ENCODE measurements around the gene ABCA5.

The ABCA5 gene

DNA sequence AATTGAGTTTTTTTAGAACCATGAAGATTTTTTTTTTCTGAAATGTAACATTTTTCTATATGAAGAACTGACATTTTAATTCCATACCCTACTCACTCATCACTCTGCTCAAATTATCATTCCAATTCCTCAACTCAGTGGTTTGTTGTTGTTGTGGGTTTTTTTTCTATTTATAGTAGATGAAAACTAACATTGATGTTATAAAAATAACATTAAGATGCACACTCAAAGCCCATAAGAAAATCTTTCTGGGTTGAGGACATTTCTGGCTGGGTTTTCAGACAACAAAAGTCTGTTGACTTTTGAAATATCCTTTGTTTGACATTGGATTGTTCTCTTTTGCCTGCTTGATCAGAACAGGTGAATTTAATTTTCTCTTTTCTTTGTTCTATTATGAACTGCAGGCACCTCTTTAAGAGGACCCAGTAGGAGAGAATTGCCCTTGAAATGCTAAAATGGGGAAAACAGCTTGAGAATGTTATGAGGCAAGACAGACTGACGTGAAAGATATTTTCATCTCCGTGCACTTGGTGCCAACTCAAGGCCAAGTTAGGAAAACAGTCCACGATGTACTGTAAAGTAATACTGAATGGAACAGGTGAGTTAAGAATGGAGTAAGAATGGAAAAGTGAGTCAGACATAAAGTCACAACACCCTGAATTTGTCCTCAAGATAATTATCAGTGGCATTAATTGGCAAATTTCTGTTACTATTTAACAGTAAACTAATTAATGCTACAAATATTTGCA, 16.1 kb upstream of the ABCA5 start:
- H3K4me1 Mint-ChIP-seq = no peaks in the 10 kb centered on the region
- ATAC-seq (replicated peaks) = no peak
- H3K27me3 Mint-ChIP-seq = peaks cover 0 to 11% of the 10 kb centered on the region in 2 donors
- no peak overlapping the region for H3K27ac Mint-ChIP-seq
- no peaks in the 10 kb centered on the region for H3K9me3 Mint-ChIP-seq
- no peak overlapping the region for H3K4me3 Mint-ChIP-seq
- no peaks in the 10 kb centered on the region for H3K36me3 Mint-ChIP-seq
- DNase-seq = no peak

DNA sequence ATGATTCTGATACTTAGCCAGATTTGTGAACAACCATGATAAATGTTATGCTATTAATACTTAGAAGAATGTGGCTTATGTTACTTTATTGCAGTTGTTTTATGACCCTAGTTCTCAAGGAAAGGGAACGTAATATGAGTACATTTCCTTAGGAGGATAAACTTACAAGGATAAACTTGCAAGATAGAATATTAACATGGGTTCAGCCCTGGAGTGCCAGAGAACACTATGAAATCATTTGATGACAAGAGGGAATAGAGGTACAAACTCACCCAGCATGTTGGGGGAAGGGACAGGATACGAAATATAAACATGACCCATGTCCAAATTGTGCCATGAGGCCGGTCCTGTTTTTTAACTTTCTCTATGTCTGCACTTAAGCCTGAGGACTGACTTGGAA, 13.0 kb upstream of the ABCA5 start:
- Mint-ChIP-seq H3K4me1 (no peaks in the 10 kb centered on the region), H3K36me3 (peaks cover 0 to 5% of the 10 kb centered on the region in 2 donors), H3K4me3 (no peak overlapping the region), H3K27ac (no peak overlapping the region), H3K9me3 (peaks cover 4 to 6% of the 10 kb centered on the region in 2 donors), H3K27me3 (peaks cover 4 to 5% of the 10 kb centered on the region in 2 donors)
- DNase-seq (no peak), ATAC-seq (replicated peaks) (no peak)

DNA sequence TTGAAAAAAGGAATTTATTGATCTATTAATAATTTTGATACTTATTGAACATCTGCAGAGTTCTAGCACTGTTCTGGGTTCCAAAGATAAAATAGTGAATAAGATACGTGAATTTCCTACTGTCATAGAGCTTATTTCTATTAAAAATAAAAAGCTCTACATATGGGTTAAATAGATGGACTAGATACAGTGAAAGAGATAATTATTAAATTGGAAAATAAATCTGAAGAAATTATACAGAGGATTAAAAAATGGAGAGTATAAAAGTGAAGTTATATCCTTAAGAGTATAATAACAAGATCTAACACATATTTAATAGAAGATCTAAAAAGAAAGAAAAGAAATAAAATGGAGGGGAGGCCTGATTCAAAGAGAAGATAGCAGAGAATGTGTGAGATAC, 10.1 kb upstream of the ABCA5 start:
- DNase-seq (no peak), ATAC-seq (replicated peaks) (no peak)
- Mint-ChIP-seq H3K27me3 (peaks cover 8 to 18% of the 10 kb centered on the region in 2 donors), H3K36me3 (peaks cover 0 to 5% of the 10 kb centered on the region in 2 donors), H3K4me3 (no peak overlapping the region), H3K4me1 (no peaks in the 10 kb centered on the region), H3K27ac (no peak overlapping the region), H3K9me3 (peaks cover 4 to 6% of the 10 kb centered on the region in 2 donors)

DNA sequence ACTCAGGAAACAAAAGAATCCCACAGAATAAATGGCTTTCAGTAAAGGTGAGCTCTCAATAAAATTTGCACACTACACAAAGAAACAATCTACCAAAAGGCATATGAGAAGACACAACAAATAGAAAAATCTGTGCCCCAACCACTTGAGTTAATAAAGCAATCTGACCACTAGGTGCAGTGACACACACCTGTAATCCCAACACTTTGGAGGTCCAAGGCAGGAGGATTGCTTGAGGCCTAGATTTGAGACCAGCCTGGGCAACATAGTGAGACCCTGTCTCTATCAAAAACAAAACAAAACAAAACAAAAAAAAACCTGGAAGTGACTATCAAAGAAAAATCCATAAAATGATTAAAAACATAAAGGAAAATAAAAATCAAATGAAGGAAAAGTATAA, 9.6 kb upstream of the ABCA5 start:
- Mint-ChIP-seq H3K36me3 (peaks cover 0 to 5% of the 10 kb centered on the region in 2 donors), H3K4me3 (no peak overlapping the region), H3K27me3 (peaks cover 8 to 18% of the 10 kb centered on the region in 2 donors), H3K27ac (no peak overlapping the region), H3K9me3 (peaks cover 4 to 6% of the 10 kb centered on the region in 2 donors), H3K4me1 (no peaks in the 10 kb centered on the region)
- DNase-seq (no peak), ATAC-seq (replicated peaks) (no peak)

DNA sequence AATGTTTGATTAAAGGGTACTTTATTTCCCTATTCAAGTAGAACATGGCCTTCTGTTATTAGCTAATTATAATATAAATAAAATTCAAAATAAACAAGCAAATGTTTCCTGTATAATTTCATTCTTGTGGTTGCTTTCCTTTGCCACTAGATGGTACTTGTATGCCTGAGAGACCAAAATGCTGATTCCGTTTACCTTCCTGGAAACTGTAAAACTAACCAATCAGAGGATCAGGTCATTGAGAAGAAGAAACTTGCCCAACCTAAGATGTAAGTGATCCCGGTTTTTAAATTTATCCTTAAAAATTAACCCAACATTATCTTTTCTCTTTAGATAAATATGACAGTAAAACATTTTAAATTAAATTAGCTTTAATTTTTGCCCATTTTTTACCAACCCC, 8.1 kb upstream of the ABCA5 start:
- Mint-ChIP-seq H3K4me3 (no peak overlapping the region), H3K27ac (no peak overlapping the region), H3K27me3 (peaks cover 7 to 18% of the 10 kb centered on the region in 2 donors), H3K9me3 (peaks cover 4 to 6% of the 10 kb centered on the region in 2 donors), H3K36me3 (peaks cover under 1 to 5% of the 10 kb centered on the region in 2 donors), H3K4me1 (peaks cover 0 to 1% of the 10 kb centered on the region in 2 donors)
- DNase-seq (no peak), ATAC-seq (replicated peaks) (no peak)

DNA sequence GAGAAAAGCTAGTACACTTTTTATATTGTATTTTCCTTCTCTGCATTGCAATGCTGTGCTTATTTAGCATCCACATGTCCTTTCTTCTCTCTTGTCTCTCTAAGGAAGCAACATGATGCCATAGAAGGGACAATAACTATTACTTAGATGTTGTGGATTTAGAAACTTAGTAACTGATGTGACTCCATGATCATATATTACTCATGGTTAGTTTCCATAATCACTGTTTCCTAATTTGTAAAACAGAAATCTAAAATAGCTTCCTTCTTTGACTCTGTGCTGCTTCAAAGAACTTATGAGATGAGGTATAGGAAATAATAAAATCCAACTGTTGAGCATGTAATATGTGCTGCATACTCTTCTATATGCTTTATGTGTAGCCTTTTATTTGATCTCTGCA, 6.6 kb upstream of the ABCA5 start:
- Mint-ChIP-seq H3K4me3 (no peak overlapping the region), H3K27me3 (peaks cover 4 to 18% of the 10 kb centered on the region in 2 donors), H3K4me1 (peaks cover 0 to 6% of the 10 kb centered on the region in 2 donors), H3K36me3 (peaks cover 4 to 7% of the 10 kb centered on the region in 2 donors), H3K9me3 (peaks cover 6 to 7% of the 10 kb centered on the region in 2 donors), H3K27ac (no peak overlapping the region)
- DNase-seq (no peak), ATAC-seq (replicated peaks) (no peak)

DNA sequence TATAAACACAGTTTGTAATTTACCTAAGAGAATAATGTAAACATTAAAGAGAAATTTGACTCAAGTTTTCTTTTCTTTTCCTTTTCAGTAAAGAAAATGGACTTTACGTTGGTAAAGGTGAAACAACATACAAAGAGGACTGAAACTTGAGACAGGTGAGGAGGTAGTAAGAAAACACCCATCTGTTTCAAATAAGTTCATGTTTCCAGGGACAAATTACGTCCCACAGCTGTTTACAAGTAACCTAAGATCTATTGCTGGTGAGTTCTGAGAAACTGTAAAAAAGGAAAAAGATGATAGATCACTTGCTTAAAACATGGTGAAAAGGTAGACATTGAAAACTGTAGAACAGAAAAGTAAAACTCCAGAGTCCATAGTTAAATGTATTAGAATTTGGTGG, 4.8 kb upstream of the ABCA5 start:
- no peak for ATAC-seq (replicated peaks)
- no peak overlapping the region for H3K4me3 Mint-ChIP-seq
- no peak overlapping the region for H3K27ac Mint-ChIP-seq
- peaks cover 0 to 6% of the 10 kb centered on the region in 2 donors for H3K9me3 Mint-ChIP-seq
- no peak for DNase-seq
- peaks cover 6 to 11% of the 10 kb centered on the region in 2 donors for H3K36me3 Mint-ChIP-seq
- H3K27me3 Mint-ChIP-seq = peaks cover 4 to 17% of the 10 kb centered on the region in 2 donors
- peaks cover 5 to 16% of the 10 kb centered on the region in 2 donors for H3K4me1 Mint-ChIP-seq

DNA sequence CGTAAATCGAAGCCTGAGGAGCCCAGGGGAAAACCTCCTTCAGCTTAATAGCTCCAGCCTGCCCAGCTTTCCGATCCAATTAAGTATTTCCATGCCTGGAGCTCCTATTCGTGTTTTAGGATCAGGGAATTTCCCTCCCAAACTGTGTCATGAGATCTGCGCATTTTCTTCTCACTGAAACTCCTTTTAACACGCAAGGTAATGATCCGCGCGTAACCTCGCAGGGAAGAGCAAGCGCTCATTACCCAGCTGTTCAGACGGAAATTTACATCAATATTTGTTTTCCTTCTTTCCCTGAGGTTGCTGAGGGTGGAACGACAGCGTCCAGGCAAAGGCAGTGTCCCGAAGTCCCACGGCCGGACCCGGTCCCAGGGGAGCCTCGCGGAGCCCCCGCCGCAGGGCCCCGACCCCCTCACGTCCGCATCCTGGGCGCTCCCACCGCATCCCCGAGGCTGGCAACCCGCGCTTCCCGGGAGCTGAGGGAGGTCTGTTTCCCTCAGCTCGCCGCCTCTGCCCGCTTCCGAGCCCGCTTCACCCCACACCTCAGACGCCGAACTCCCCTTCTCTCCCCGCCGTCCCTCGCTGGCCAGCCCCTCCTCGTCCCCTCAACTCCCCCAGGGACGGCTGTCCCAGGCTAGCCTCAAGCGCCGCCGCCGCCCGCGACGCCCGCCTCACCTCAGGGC, 415 bp downstream of the ABCA5 start:
- DNase-seq (peak; percentile 23), ATAC-seq (replicated peaks) (peak; percentile 13 to 20)
- H3K4me3 Mint-ChIP-seq = peak overlapping the region; percentile 96 to 100
- peak overlapping the region; percentile 100 for H3K27ac Mint-ChIP-seq
- no peaks in the 10 kb centered on the region for H3K27me3 Mint-ChIP-seq
- peaks cover 7 to 16% of the 10 kb centered on the region in 2 donors for H3K36me3 Mint-ChIP-seq
- H3K9me3 Mint-ChIP-seq = peaks cover 0 to 3% of the 10 kb centered on the region in 2 donors
- H3K4me1 Mint-ChIP-seq = peaks cover 18 to 41% of the 10 kb centered on the region in 2 donors

DNA sequence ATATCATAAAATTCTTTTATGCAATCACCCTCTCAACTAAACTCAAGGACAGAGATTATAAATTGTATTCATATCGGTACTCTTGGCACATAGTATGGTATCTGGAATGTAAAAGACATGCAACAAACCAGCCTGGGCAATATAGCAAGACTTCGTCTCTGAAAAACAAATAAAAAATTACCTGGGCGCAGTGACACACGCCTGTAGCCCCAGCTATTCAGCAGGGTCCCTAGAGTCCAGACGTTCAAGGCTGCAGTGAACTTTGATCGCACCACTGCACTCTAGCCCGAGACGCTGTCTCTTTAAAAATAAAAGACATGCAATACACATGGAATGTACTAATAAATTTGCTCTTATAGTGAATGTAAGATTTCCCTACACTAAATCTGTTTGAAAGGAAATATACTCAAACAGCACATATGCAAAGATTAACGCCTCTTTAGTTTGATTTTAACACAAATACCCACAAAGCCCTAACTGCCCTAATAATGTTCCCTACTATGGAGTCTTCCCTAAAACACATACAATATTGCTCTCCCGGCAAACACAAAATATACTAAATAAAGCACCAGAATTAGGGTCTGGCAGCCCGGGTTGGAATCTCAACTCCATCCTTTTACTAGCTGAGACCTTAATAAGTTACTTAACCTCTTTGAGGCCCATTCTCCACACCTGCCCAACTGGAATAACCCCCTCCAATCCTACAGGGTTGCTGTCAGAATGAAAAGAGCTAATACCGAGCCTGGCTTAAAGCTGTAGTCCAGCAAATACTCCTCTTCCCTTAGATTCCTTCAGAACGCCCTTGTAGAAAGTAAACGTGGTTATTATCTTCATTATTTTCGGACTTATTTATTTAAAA, 1.2 kb downstream of the ABCA5 start:
- H3K27ac Mint-ChIP-seq = peak overlapping the region; percentile 100

DNA sequence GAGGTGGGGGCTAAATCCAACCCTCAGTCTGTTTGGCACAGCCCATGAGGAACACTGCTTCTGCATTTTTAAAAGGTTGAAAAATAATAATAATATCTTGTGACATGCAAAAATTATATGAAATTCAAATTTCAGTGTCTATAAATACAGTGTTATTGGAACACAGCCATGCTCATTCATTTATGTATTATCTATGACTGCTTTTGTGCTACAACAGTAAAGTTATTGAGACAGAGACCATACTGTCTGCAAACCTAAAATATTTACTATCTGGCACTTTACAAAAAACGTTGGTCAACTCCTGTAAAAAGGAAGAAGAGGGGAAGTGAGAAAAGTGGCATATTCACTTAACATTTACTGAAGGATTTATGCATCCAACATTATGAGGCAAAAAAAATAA, 3.1 kb downstream of the ABCA5 start:
- Mint-ChIP-seq H3K4me1 (peaks cover 20 to 44% of the 10 kb centered on the region in 2 donors), H3K4me3 (no peak overlapping the region), H3K27me3 (no peaks in the 10 kb centered on the region), H3K36me3 (peaks cover 10 to 18% of the 10 kb centered on the region in 2 donors), H3K27ac (no peak overlapping the region), H3K9me3 (no peaks in the 10 kb centered on the region)
- ATAC-seq (replicated peaks) (no peak), DNase-seq (no peak)

More for the DNA sequence above, 1.2 kb downstream of the ABCA5 start:
- Mint-ChIP-seq H3K27me3 (no peaks in the 10 kb centered on the region), H3K36me3 (peaks cover 11 to 20% of the 10 kb centered on the region in 2 donors), H3K4me1 (peaks cover 18 to 41% of the 10 kb centered on the region in 2 donors), H3K9me3 (peaks cover 0 to 3% of the 10 kb centered on the region in 2 donors), H3K4me3 (peak overlapping the region; percentile 96 to 100)
- no peak for ATAC-seq (replicated peaks)
- DNase-seq = no peak

DNA sequence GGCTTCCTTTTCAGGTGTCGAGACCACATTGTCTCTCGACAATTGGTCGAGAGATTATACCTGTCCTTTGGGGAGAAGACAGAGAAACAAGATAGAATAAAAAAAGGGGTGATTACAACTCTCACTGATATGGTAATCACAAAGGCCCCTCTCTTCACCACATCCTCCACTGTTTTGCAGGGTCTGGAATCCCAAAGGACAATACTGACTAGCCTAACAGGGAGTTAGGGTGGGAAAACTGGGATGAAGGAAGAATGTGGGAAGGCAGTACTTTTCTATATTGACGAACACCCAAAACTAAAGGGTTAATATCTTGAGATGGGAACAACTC, 6.1 kb downstream of the ABCA5 start:
- no peak for DNase-seq
- Mint-ChIP-seq H3K27ac (no peak overlapping the region), H3K4me3 (no peak overlapping the region), H3K9me3 (no peaks in the 10 kb centered on the region), H3K27me3 (no peaks in the 10 kb centered on the region), H3K36me3 (peaks cover 6 to 15% of the 10 kb centered on the region in 2 donors), H3K4me1 (peaks cover 9 to 26% of the 10 kb centered on the region in 2 donors)
- no peak for ATAC-seq (replicated peaks)

DNA sequence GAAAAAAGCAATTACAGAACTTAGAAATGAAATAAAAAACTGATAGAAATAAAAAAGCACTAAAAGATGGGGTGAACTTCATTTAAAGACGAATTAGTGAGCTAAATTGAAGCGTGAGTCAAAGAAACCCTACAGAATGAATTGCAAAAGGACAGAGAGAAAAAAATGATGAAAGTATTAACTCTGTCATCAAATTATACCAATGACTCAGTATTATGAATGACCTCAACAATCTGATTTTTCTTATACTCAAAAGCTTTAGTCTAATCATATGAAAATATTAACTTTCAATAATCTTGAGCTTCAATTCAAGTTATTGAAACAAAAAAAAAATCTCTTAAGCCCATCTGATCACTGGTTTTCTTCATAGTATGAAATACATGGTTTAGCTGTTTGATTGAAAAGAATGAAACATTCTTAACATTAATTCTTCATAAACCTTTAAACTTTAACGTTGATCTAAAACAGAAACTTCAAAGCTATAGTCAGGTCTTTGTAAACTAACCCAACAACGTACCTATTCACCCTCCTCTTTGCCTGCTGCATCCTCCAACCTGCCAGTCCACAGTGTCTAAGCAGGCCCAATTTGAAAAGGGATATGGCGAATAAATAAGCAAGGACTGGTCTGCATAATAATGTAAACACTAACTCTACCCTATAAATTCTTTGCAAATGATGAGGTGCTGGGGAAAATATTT, 6.6 kb downstream of the ABCA5 start:
- ATAC-seq (replicated peaks) (no peak), DNase-seq (no peak)
- Mint-ChIP-seq H3K9me3 (no peaks in the 10 kb centered on the region), H3K4me1 (peaks cover 8 to 20% of the 10 kb centered on the region in 2 donors), H3K36me3 (peaks cover 6 to 18% of the 10 kb centered on the region in 2 donors), H3K27me3 (no peaks in the 10 kb centered on the region), H3K4me3 (no peak overlapping the region), H3K27ac (no peak overlapping the region)

DNA sequence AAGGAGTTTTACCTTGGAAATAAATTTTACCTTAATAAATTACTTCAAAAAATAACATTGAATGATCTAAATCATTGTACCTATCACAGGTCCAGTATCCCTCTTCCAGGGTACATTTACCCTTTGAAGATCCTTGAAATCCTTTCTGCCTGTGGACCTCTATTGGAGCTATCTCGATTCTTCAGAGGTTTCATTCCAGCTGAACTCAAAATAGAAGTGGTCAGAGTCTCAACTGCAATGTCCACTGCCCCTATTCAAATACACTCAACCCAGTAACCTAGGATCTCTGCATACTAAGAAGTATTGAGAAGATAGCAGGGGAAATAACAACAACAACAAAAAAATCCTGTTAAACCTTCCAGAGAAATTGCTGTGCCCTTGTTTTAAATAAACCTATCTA, 9.3 kb downstream of the ABCA5 start:
- DNase-seq (no peak), ATAC-seq (replicated peaks) (no peak)
- H3K4me1 Mint-ChIP-seq = peaks cover 2 to 9% of the 10 kb centered on the region in 2 donors
- no peak overlapping the region for H3K4me3 Mint-ChIP-seq
- H3K36me3 Mint-ChIP-seq = peaks cover 6 to 14% of the 10 kb centered on the region in 2 donors
- no peaks in the 10 kb centered on the region for H3K9me3 Mint-ChIP-seq
- H3K27ac Mint-ChIP-seq = no peak overlapping the region
- H3K27me3 Mint-ChIP-seq = no peaks in the 10 kb centered on the region

All from stimulated activated naive B cell treated with anti-CD40 and anti-IgM and Interleukin-4, amounts not matched to agents 10 μg/mL and 1 μg/mL and 100 μg/mL, for 72 hours (primary cell).